C4-2B (cell line): ENCODE results near the gene PNMA8A.

ENCODE experiments used
- CTCF ChIP-seq: fragments of 450-650 bp; conservative IDR thresholded peaks from 2 replicates; pipeline ENCODE4 v1.5.1; 2017; ENCODE audit warnings: mild to moderate bottlenecking
- ZFX ChIP-seq: fragments of 450-650 bp; IDR thresholded peaks from 2 replicates; pipeline ENCODE4 v1.6.1; 2017

GRCh38 chr19:46461537-46461936 lies 9.8 kb downstream of the PNMA8A start:
- TF ChIP-seq CTCF (no peak), ZFX (no peak)
